Body of pancreas (tissue), 4 donors: ENCODE data around the gene CREB5. TPM values are rescaled to one million over a fixed set of nuclear protein-coding genes. Genes with fewer than 3 reads are reported as not detected.

ENCODE experiments used
- ATAC-seq: fragments of 150-250 bp; one replicate; pipeline ENCODE4 v1.9.1; 2016
- DNase-seq, 4 donors: peaks; one replicate each; pipeline ENCODE4 v3.0.0-alpha.2; 2019
- H3K27ac ChIP-seq, 4 donors: fragments of 200-600 bp; sonication (generic); 1 replicate in 3 of 4; 2 replicates in 1 of 4; pipeline versions ENCODE4 v1.5.1 to v1.6.1; 2016 to 2019; ENCODE audit warnings: mild to moderate bottlenecking in 1 of 4, mixed read lengths in 1 of 4, moderate library complexity in 1 of 4
- H3K27me3 ChIP-seq, 2 donors: fragments of 200-600 bp; sonication (generic); one replicate each; pipeline ENCODE4 v1.6.0; 2016; ENCODE audit warnings: mild to moderate bottlenecking in 1 of 2
- H3K36me3 ChIP-seq, 2 donors: fragments of 200-600 bp; sonication (generic); replicated peaks in 1 of 2; 2 replicates each; pipeline ENCODE4 v1.5.1; 2016; ENCODE audit warnings: low read depth in 2 of 2; ENCODE audit not compliant: insufficient read depth in 1 of 2
- H3K4me1 ChIP-seq: fragments of 200-600 bp; sonication (generic); one replicate; pipeline ENCODE4 v1.6.0; 2016
- H3K4me3 ChIP-seq, 2 donors: fragments of 200-600 bp; sonication (generic); 1 replicate in 1 of 2; 2 replicates in 1 of 2; pipeline ENCODE4 v1.5.1; 2016 to 2019
- H3K9me3 ChIP-seq, 3 donors: fragments of 200-600 bp; sonication (generic); 1 replicate in 2 of 3; 2 replicates in 1 of 3; pipeline ENCODE4 v1.5.1; 2016
- POLR2A ChIP-seq, 3 donors: fragments of 450-650 bp; IDR thresholded peaks; one replicate each; pipeline ENCODE4 v1.6.1; 2016; ENCODE audit warnings: antibody characterized with exemption in 3 of 3, mild to moderate bottlenecking in 2 of 3
- WGBS, 2 donors: methylation state at CpG; one replicate each; pipeline ENCODE4 v1.1.5; 2017; 5-methylcytosine and 5-hydroxymethylcytosine counted together
- intact Hi-C: fragments of 100-400 bp; cut with DNase I; formaldehyde crosslinking; loops from one replicate; pipeline ENCODE4 v1.15.1; 2023
- total RNA-seq, 2 donors: library from RNA; depleted of rRNA; stranded (reverse); fragments of >200 nt; gene quantifications; one replicate each; pipeline ENCODE4 v1.1.0, GENCODE V29; 2016
- TF ChIP-seq, protein P1 (sequence below), 7 experiments: fragments of 450-650 bp in 4 of 7; fragments of 200-600 bp in 3 of 7; sonication (generic) in 3 of 7; IDR thresholded peaks; one replicate each; pipeline ENCODE4 v1.5.1; 2016 to 2019; ENCODE audit warnings: antibody characterized with exemption in 7 of 7

The CREB5 gene
- total RNA-seq, 2 donors from 2014 or later = 10.4 to 25.7 TPM

DNA sequence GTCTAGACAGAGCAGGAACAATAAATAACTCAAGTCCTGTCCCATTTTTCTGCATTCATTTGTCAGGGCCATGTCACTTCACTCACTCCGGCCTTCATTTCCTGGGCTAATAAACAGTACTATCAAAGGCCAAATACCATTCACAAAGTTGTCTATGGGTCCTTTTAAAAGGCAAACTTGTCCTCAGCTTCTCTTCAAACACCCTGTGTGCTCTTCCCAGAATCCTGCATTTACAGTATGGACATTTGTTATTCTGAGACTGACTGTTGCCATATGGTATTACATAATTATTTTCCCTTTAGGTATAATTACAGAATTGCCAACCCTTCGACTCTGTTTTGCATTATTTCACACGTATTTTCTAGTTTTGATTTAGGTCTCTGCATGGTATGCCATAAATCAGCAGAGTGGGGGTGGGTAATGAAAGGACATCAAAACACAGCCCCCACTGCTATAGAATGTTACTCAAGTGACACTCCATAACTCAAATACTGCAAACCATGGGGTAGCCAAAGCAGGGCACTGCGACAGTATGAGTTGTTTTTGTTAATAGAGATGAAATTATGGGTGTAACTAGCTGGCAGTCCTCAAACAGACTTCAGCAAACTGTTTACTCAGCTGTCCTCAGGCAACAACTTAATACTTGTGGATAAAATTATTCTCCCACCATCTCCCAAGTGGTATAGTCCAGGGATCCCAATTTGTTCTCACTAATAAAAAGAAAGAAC lies 362.1 kb downstream of the CREB5 start:
- no peaks in the 10 kb centered on the region for H3K9me3 ChIP-seq
- 42 to 44% methylated on average over 4 of the region's 4 CpGs for WGBS, 2 donors
- no peaks in the 10 kb centered on the region for H3K27me3 ChIP-seq
- H3K27ac ChIP-seq = no peak overlapping the region
- intact Hi-C loops = no loop called here
- DNase-seq = no peak
- no peak for ATAC-seq
- H3K36me3 ChIP-seq = no peaks in the 10 kb centered on the region
- no peak for TF ChIP-seq POLR2A (IDR thresholded peaks at IDR 0.05)
- TF ChIP-seq, protein P1, sequence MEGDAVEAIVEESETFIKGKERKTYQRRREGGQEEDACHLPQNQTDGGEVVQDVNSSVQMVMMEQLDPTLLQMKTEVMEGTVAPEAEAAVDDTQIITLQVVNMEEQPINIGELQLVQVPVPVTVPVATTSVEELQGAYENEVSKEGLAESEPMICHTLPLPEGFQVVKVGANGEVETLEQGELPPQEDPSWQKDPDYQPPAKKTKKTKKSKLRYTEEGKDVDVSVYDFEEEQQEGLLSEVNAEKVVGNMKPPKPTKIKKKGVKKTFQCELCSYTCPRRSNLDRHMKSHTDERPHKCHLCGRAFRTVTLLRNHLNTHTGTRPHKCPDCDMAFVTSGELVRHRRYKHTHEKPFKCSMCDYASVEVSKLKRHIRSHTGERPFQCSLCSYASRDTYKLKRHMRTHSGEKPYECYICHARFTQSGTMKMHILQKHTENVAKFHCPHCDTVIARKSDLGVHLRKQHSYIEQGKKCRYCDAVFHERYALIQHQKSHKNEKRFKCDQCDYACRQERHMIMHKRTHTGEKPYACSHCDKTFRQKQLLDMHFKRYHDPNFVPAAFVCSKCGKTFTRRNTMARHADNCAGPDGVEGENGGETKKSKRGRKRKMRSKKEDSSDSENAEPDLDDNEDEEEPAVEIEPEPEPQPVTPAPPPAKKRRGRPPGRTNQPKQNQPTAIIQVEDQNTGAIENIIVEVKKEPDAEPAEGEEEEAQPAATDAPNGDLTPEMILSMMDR (IDR thresholded peaks at IDR 0.05) = no peak
- peaks cover 14% of the 10 kb centered on the region for H3K4me1 ChIP-seq
- no peak overlapping the region for H3K4me3 ChIP-seq

DNA sequence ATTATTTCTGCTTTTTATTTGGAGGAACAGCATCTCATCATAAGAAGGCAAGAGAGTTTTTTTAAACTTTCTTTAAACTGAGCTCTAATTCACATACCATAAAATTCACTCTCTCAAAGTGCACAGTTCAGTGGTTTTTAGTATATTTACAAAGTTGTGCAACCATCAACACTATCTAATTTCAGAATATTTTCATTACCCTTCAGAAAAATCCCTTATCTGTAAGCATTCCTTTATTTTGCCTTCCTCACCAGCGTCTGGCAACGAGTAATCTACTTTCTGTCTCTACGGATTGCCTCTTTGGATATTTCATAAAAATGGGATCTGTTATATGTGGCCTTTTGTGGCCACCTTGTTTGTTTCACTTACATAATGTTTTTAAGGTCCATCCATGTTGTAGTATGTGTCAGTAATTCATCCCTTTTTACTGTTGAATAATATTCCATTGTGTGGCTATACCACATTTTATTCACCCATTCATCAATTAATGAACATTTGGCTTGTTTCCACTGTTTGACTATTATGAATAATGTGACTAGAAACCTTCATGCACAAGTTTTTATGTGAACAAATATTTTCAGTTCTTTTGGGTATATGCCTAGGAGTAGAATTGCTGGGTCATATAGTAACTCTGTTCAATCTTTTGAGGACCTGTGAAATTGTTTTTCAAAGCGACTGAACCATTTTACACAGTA lies 364.3 kb downstream of the CREB5 start:
- H3K4me3 ChIP-seq = no peak overlapping the region
- no peaks in the 10 kb centered on the region for H3K9me3 ChIP-seq

DNA sequence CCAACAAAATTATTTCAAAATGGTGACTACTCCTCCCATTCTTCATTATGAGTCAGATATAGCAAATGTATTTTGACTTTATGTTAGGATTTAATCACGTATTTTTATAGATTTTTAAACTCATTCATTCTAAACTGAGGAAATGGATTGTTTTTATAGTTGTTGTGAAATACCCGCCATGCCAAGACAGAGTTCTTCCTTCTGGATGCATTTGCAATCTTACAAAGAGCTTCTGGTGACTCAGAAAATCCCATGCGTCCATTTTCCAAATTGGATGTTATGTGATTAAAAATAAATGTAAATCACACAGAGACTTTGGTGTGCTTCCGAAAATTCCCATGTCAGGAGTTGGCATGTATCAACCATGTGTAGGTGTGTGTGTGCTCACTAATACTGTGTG lies 366.5 kb downstream of the CREB5 start:
- WGBS, 2 donors = 44 to 61% methylated on average over 4 of the region's 4 CpGs
- Histone ChIP-seq H3K4me1 (peaks cover 11% of the 10 kb centered on the region), H3K27me3 (no peaks in the 10 kb centered on the region), H3K9me3 (no peaks in the 10 kb centered on the region), H3K4me3 (no peak overlapping the region), H3K36me3 (no peaks in the 10 kb centered on the region), H3K27ac (no peak overlapping the region)
- intact Hi-C loops = no loop called here
- DNase-seq (no peak), ATAC-seq (no peak)
- TF ChIP-seq, protein P1 (IDR thresholded peaks at IDR 0.05) = no peak
- no peak for TF ChIP-seq POLR2A (IDR thresholded peaks at IDR 0.05)

More for the DNA sequence above, 364.3 kb downstream of the CREB5 start:
- ATAC-seq (no peak), DNase-seq (no peak)
- H3K27me3 ChIP-seq = no peaks in the 10 kb centered on the region
- H3K36me3 ChIP-seq = no peaks in the 10 kb centered on the region
- intact Hi-C loops = no loop called here
- H3K4me1 ChIP-seq = peaks cover 14% of the 10 kb centered on the region
- TF ChIP-seq, protein P1 (IDR thresholded peaks at IDR 0.05) = no peak
- no peak for TF ChIP-seq POLR2A (IDR thresholded peaks at IDR 0.05)
- H3K27ac ChIP-seq = no peak overlapping the region
- 87 to 89% methylated on average over 4 of the region's 4 CpGs for WGBS, 2 donors

DNA sequence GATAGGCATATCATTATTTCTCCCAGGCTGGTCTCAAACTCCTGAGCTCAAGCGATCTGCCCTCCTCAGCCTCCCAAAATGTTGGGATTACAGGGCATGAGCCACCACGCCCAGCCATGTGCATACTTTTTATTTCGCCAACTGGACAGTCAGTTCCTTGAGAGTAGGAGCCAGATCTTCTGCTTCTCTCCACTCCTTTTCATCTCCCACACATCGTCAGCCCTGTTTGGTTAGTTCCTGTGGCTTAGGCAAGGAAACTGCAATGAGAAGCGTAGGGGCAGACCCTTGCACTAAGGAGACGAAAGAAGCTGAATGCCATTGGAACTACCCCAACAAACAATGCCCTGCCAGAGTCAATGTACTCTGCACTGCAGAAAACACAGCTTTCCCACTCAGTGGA lies 367.6 kb downstream of the CREB5 start:
- H3K4me3 ChIP-seq = no peak overlapping the region
- H3K9me3 ChIP-seq = no peaks in the 10 kb centered on the region
- H3K4me1 ChIP-seq = peaks cover 8% of the 10 kb centered on the region
- WGBS, 2 donors = 76 to 85% methylated on average over 6 of the region's 6 CpGs
- TF ChIP-seq, protein P1 (IDR thresholded peaks at IDR 0.05) = no peak
- no peak for TF ChIP-seq POLR2A (IDR thresholded peaks at IDR 0.05)
- intact Hi-C loops = no loop called here
- ATAC-seq (no peak), DNase-seq (no peak)
- no peaks in the 10 kb centered on the region for H3K27me3 ChIP-seq
- no peaks in the 10 kb centered on the region for H3K36me3 ChIP-seq
- H3K27ac ChIP-seq = no peak overlapping the region
